Esophagus mucosa (tissue), 1 donor: ENCODE results near the gene ARHGEF17. TPM values are rescaled to one million over a fixed set of nuclear protein-coding genes. Genes with fewer than 3 reads are reported as not detected.

Source experiments
- ATAC-seq: fragments of 200-7000 bp; cut with Tn5 transposase; one replicate; pipeline ENCODE4 v1.9.1; 2020
- total RNA-seq: library from RNA; stranded (reverse); gene quantifications from one replicate; pipeline ENCODE4 v1.2.4, GENCODE V29; 2023
- donor health status: DM: yes; HTN: yes; CAD: no.

Gene ARHGEF17
- total RNA-seq, 1 donor from 2014 or later = 5.4 TPM

- no peak for ATAC-seq
Measured at GRCh38 chr11:73395297-73396208, 87.5 kb downstream of the ARHGEF17 start.

GRCh38 chr11:73396251-73396930 lies 88.3 kb downstream of the ARHGEF17 start:
- ATAC-seq = no peak

GRCh38 chr11:73396985-73397384 lies 88.9 kb downstream of the ARHGEF17 start:
- no peak for ATAC-seq

GRCh38 chr11:73397468-73398131 lies 89.5 kb downstream of the ARHGEF17 start:
- no peak for ATAC-seq

- ATAC-seq = no peak
Measured at GRCh38 chr11:73398132-73398526, 90.1 kb downstream of the ARHGEF17 start.

GRCh38 chr11:73398721-73399120 lies 90.6 kb downstream of the ARHGEF17 start:
- ATAC-seq = no peak

- ATAC-seq = no peak
Measured at GRCh38 chr11:73399159-73399590, 91.1 kb downstream of the ARHGEF17 start.

GRCh38 chr11:73399636-73400035 lies 91.6 kb downstream of the ARHGEF17 start:
- no peak for ATAC-seq

- ATAC-seq = no peak
Measured at GRCh38 chr11:73400293-73400692, 92.2 kb downstream of the ARHGEF17 start.

- no peak for ATAC-seq
Measured at GRCh38 chr11:73401217-73401923, 93.3 kb downstream of the ARHGEF17 start.

- no peak for ATAC-seq
Measured at GRCh38 chr11:73401924-73402833, 94.1 kb downstream of the ARHGEF17 start.

GRCh38 chr11:73402834-73403185 lies 94.7 kb downstream of the ARHGEF17 start:
- no peak for ATAC-seq

- no peak for ATAC-seq
Measured at GRCh38 chr11:73403541-73403940, 95.5 kb downstream of the ARHGEF17 start.

- peak; percentile 71 for ATAC-seq
Measured at GRCh38 chr11:73404048-73404447, 96.0 kb downstream of the ARHGEF17 start.

- ATAC-seq = no peak
Measured at GRCh38 chr11:73404506-73405145, 96.5 kb downstream of the ARHGEF17 start.

- no peak for ATAC-seq
Measured at GRCh38 chr11:73405146-73405510, 97.1 kb downstream of the ARHGEF17 start.

GRCh38 chr11:73406131-73406530 lies 98.1 kb downstream of the ARHGEF17 start:
- ATAC-seq = no peak

- ATAC-seq = no peak
Measured at GRCh38 chr11:73406619-73407018, 98.5 kb downstream of the ARHGEF17 start.

- no peak for ATAC-seq
Measured at GRCh38 chr11:73409431-73409830, 101.4 kb downstream of the ARHGEF17 start.

- ATAC-seq = no peak
Measured at GRCh38 chr11:73410627-73411026, 102.6 kb downstream of the ARHGEF17 start.

- no peak for ATAC-seq
Measured at GRCh38 chr11:73411031-73411430, 103.0 kb downstream of the ARHGEF17 start.
